Measurements from ENCODE around the gene NTRK2. TPM values are rescaled to one million over a fixed set of nuclear protein-coding genes. Genes with fewer than 3 reads are reported as not detected.

The NTRK2 gene
- total RNA-seq, 1 experiment from 2014 or later: not detected

- TF ChIP-seq REST (IDR thresholded peaks at IDR 0.05; ENCODE audit: low read depth): no peak
- no peak for TF ChIP-seq EZH2phosphoT487 (IDR thresholded peaks at IDR 0.05; ENCODE audit: borderline replicate concordance)
- no peak for TF ChIP-seq CBX3 (IDR thresholded peaks at IDR 0.05; ENCODE audit: low read depth)
Observed at GRCh38 chr9:84925225-84925872, 255.8 kb downstream of the NTRK2 start (continued).

GRCh38 chr9:84926793-84927192, 257.3 kb downstream of the NTRK2 start:
- ChIA-PET CTCF (no interaction called here), POLR2A (no interaction called here), RAD21 (ENCODE audit: low non-redundant PET in 1 of 2, low total read pairs in 2 of 2, uncharacterized antibody in 2 of 2, unreplicated experiment in 2 of 2) (no interaction called here)
- Histone ChIP-seq H2AFZ (ENCODE audit: low read depth, low read length, poor library complexity, severe bottlenecking) (no peak overlapping the region), H4K20me1 (ENCODE audit: insufficient read depth) (no peaks in the 10 kb centered on the region), H3K4me3 (replicated peaks in 1 of 2; ENCODE audit: low read depth in 1 of 2, low read length in 2 of 2) (no peak overlapping the region), H3K4me2 (ENCODE audit: low read length) (no peak overlapping the region), H3K4me1 (ENCODE audit: control insufficient read depth in 1 of 2, insufficient read depth in 2 of 2, low read length in 2 of 2) (no peaks in the 10 kb centered on the region), H3K79me2 (ENCODE audit: insufficient read depth, low read length) (no peaks in the 10 kb centered on the region), H3K9ac (ENCODE audit: low read length) (no peak overlapping the region), H3K9me2 (ENCODE audit: insufficient read depth) (no peaks in the 10 kb centered on the region), H3K9me3 (ENCODE audit: control insufficient read depth in 1 of 2, insufficient read depth in 1 of 2, low read depth in 1 of 2, low read length in 2 of 2) (no peaks in the 10 kb centered on the region), H3K27ac (ENCODE audit: low read depth, low read length) (no peak overlapping the region), H3K36me3 (ENCODE audit: control insufficient read depth in 1 of 2, insufficient read depth in 2 of 2, low read length in 2 of 2) (no peaks in the 10 kb centered on the region), H3K27me3 (ENCODE audit: insufficient read depth, low read length) (0 out of 2 replicates have a peak, but pooled peaks cover 5% of the 10 kb centered on the region)
- intact Hi-C loops (cut with micrococcal nuclease): no loop called here
- no TSS peak for BruUV-seq (replicated peaks)
- ATAC-seq (no peak), DNase-seq (ENCODE audit: low read depth, low spot score) (no peak)
- TF ChIP-seq FOSL1 (IDR thresholded peaks at IDR 0.05; ENCODE audit: low read depth) (no peak), SIN3A (IDR thresholded peaks at IDR 0.05; ENCODE audit: low read depth) (no peak), MAX (IDR thresholded peaks at IDR 0.05) (no peak), CTCF (IDR thresholded peaks at IDR 0.05 in 2 of 3, conservative IDR thresholded peaks at IDR 0.05 in 1 of 3; ENCODE audit: borderline replicate concordance in 1 of 3, insufficient read depth in 1 of 3, low read depth in 2 of 3, low read length in 2 of 3) (no peak), YY1 (IDR thresholded peaks at IDR 0.05; ENCODE audit: extremely low read depth, insufficient replicate concordance, low read depth, low read length) (no peak), SRF (IDR thresholded peaks at IDR 0.05; ENCODE audit: low read depth) (no peak), EGR1 (IDR thresholded peaks at IDR 0.05; ENCODE audit: low read depth) (no peak), ELF1 (IDR thresholded peaks at IDR 0.05; ENCODE audit: borderline replicate concordance, low read depth) (no peak), ZNF274 (IDR thresholded peaks at IDR 0.05; ENCODE audit: low read depth, low read length) (no peak), EZH2 (IDR thresholded peaks at IDR 0.05) (no peak), ZFX (IDR thresholded peaks at IDR 0.05) (no peak), ATF3 (IDR thresholded peaks at IDR 0.05) (no peak), SP1 (IDR thresholded peaks at IDR 0.05; ENCODE audit: low read depth) (no peak), CBX3 (IDR thresholded peaks at IDR 0.05; ENCODE audit: low read depth) (no peak), REST (IDR thresholded peaks at IDR 0.05; ENCODE audit: low read depth) (no peak)

All from HCT116 (cell line).